AG04450 (cell line): ENCODE measurements around the gene TERF2IP. TPM values are rescaled to one million over a fixed set of nuclear protein-coding genes. Genes with fewer than 3 reads are reported as not detected.
A peak's percentile ranks its signal among the peaks of the same experiment; 100 is the strongest.

Experiments
- CTCF ChIA-PET: fragments of 300-600, 350-600 bp; formaldehyde crosslinking; extraction: SDS; loops from one replicate; lab custom pipeline; 2022; ENCODE audit warnings: antibody characterized with exemption, inconsistent platforms; lab: Charles Lee
- POLR2A ChIA-PET: fragments of 350-600 bp; formaldehyde crosslinking; extraction: SDS; loops from one replicate; lab custom pipeline; 2021; ENCODE audit warnings: antibody characterized with exemption, inconsistent platforms; lab: Yijun Ruan, JAX
- DNase-seq: peaks from one replicate; pipeline ENCODE4 v3.0.0-alpha.2; 2011; ENCODE audit warnings: low read depth, low spot score
- H3K27ac ChIP-seq: one replicate; pipeline ENCODE4 v1.5.1; 2012; ENCODE audit warnings: low read depth, low read length, control low read depth
- H3K27me3 ChIP-seq: one replicate; pipeline ENCODE4 v1.6.0; 2012; ENCODE audit warnings: low read length; ENCODE audit not compliant: control insufficient read depth, insufficient read depth
- H3K4me3 ChIP-seq: 2 replicates; pipeline ENCODE4 v1.5.1; 2011; ENCODE audit warnings: mild to moderate bottlenecking, low read depth, low read length, control low read depth
- H3K9me3 ChIP-seq: 2 replicates; pipeline ENCODE4 v1.5.1; 2012; ENCODE audit warnings: low read length; ENCODE audit not compliant: control insufficient read depth, insufficient read depth
- CTCF ChIP-seq: IDR thresholded peaks from 2 replicates; pipeline ENCODE4 v1.5.1; 2011; ENCODE audit warnings: low read depth, low read length, control low read depth, inconsistent platforms
- polyA minus RNA-seq: library from RNA; depleted of rRNA, polyadenylated mRNA; stranded (reverse); fragments of >200 nt; gene quantifications from 2 replicates; pipeline ENCODE4 v1.2.3, GENCODE V29; 2011; rRNA and poly(A)+ RNA removed
- polyA plus RNA-seq: library from polyadenylated mRNA; depleted of rRNA; stranded (reverse); fragments of >200 nt; gene quantifications from 2 replicates; pipeline ENCODE4 v1.2.3, GENCODE V29; 2011; rRNA removed

TERF2IP gene, protein sequence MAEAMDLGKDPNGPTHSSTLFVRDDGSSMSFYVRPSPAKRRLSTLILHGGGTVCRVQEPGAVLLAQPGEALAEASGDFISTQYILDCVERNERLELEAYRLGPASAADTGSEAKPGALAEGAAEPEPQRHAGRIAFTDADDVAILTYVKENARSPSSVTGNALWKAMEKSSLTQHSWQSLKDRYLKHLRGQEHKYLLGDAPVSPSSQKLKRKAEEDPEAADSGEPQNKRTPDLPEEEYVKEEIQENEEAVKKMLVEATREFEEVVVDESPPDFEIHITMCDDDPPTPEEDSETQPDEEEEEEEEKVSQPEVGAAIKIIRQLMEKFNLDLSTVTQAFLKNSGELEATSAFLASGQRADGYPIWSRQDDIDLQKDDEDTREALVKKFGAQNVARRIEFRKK
- polyA plus RNA-seq (41.4 and 59.5 TPM in 2 replicates), polyA minus RNA-seq (8.8 and 12.2 TPM in 2 replicates)

GRCh38 chr16:75647492-75648264 lies at the start of gene TERF2IP, which contains the start of gene KARS1:
TERF2IP (plus strand) TSS chr16:75647773; CDS start chr16:75647883, 110 bp downstream.
KARS1 (minus strand) TSS chr16:75647665; CDS start chr16:75647639, 26 bp downstream.
- TF ChIP-seq CTCF = no peak
- Histone ChIP-seq H3K9me3 (peaks cover 7% of the 10 kb centered on the region; the same call in 1 of the 2 replicates), H3K4me3 (peak within 1 kb of the TSS; percentile 94), H3K27me3 (no peaks in the 10 kb centered on the region), H3K27ac (peak within 1 kb of the TSS; percentile 90)
- POLR2A ChIA-PET = interaction anchor here (0.6 to 2.4 kb wide), 7 partner anchors 12 to 214 kb away, joined by 4 to 20 read pairs (median 7); partner anchors contain the start of genes ADAT1, CFDP1 and TMEM231
- DNase-seq = peak; percentile 74
- CTCF ChIA-PET = interaction anchor here (0.9 to 4.8 kb wide), 5 partner anchors 26 to 183 kb away, joined by 3 to 33 read pairs (median 6); no protein-coding TSS in a partner anchor

GRCh38 chr16:75599452-75600277 lies 47.9 kb upstream of the TERF2IP start:
- Histone ChIP-seq H3K27me3 (no peaks in the 10 kb centered on the region), H3K27ac (no peak overlapping the region), H3K9me3 (no peaks in the 10 kb centered on the region), H3K4me3 (no peak overlapping the region)
- no peak for TF ChIP-seq CTCF
- DNase-seq = no peak
- POLR2A ChIA-PET = interaction anchor here (0.6 to 1.2 kb wide), 2 partner anchors 18 to 23 kb away, joined by 4 read pairs; no protein-coding TSS in a partner anchor
- CTCF ChIA-PET = interaction anchor here (1.1 to 1.9 kb wide), 4 partner anchors 22 to 135 kb away, joined by 4 to 7 read pairs (median 4); no protein-coding TSS in a partner anchor

- ChIA-PET POLR2A (no interaction called here), CTCF (interaction anchor here (2.0 kb wide), 1 partner anchor 18 kb away, joined by 7 read pairs; no protein-coding TSS in a partner anchor)
- Histone ChIP-seq H3K9me3 (no peaks in the 10 kb centered on the region), H3K4me3 (no peak overlapping the region), H3K27me3 (no peaks in the 10 kb centered on the region), H3K27ac (no peak overlapping the region)
- no peak for DNase-seq
- no peak for TF ChIP-seq CTCF
These were observed 44.3 kb upstream of the TERF2IP start for GRCh38 chr16:75603241-75603640.

- H3K9me3 ChIP-seq = no peaks in the 10 kb centered on the region
- POLR2A ChIA-PET = interaction anchor here (0.6 kb wide), 1 partner anchor 9 kb away, joined by 6 read pairs; no protein-coding TSS in a partner anchor
- H3K4me3 ChIP-seq = no peak overlapping the region
- TF ChIP-seq CTCF = no peak
- CTCF ChIA-PET = interaction anchor here (0.5 to 1.9 kb wide), 5 partner anchors 9 to 141 kb away, joined by 3 to 9 read pairs (median 4); no protein-coding TSS in a partner anchor
- no peak overlapping the region for H3K27ac ChIP-seq
- H3K27me3 ChIP-seq = no peaks in the 10 kb centered on the region
- DNase-seq = no peak
These were observed 41.1 kb upstream of the TERF2IP start for GRCh38 chr16:75606507-75606906.
